Keratinocyte (primary cell): ENCODE results near the gene PLS1. TPM values are rescaled to one million over a fixed set of nuclear protein-coding genes. Genes with fewer than 3 reads are reported as not detected.

Experiments
- DNase-seq: peaks from one replicate; pipeline ENCODE4 v3.0.0-alpha.2; 2011; ENCODE audit warnings: low read depth, missing footprints, low spot score
- FAIRE-seq: peaks from 2 replicates; lab custom pipeline; 2011; peaks lifted over from hg19 to GRCh38; lab: Jason Lieb, UNC
- H2AFZ ChIP-seq: 2 replicates; pipeline ENCODE4 v1.6.0; 2012; ENCODE audit warnings: low read length, control low read depth, inconsistent platforms; ENCODE audit not compliant: control insufficient read depth
- H3K27ac ChIP-seq: 2 replicates; pipeline ENCODE4 v1.5.1; 2011; ENCODE audit warnings: low read length; ENCODE audit not compliant: control insufficient read depth, insufficient read depth
- H3K27me3 ChIP-seq: 3 replicates; pipeline ENCODE4 v1.6.0; 2011; ENCODE audit warnings: low read length; ENCODE audit not compliant: control insufficient read depth, insufficient read depth; ENCODE audit errors: extremely low read depth
- H3K36me3 ChIP-seq, 2 experiments: 2 replicates in 1 of 2; 3 replicates in 1 of 2; pipeline ENCODE4 v1.5.1; 2011; ENCODE audit warnings: low read length in 2 of 2, mild to moderate bottlenecking in 1 of 2; ENCODE audit not compliant: control insufficient read depth in 2 of 2, insufficient read depth in 2 of 2; ENCODE audit errors: extremely low read depth in 1 of 2
- H3K4me1 ChIP-seq: 3 replicates; pipeline ENCODE4 v1.5.1; 2011; ENCODE audit warnings: low read length; ENCODE audit not compliant: control insufficient read depth, insufficient read depth; ENCODE audit errors: extremely low read depth
- H3K4me2 ChIP-seq: 3 replicates; pipeline ENCODE4 v1.6.0; 2011; ENCODE audit warnings: low read depth, low read length; ENCODE audit not compliant: control insufficient read depth, insufficient read depth; ENCODE audit errors: extremely low read depth
- H3K4me3 ChIP-seq, 3 experiments: fragments of 200-600 bp in 1 of 3; sonication (generic) in 1 of 3; 2 replicates in 2 of 3; 3 replicates in 1 of 3; pipeline ENCODE4 v1.5.1; 2011 to 2016; ENCODE audit warnings: low read length in 3 of 3, mild to moderate bottlenecking in 3 of 3, control low read depth in 2 of 3, inconsistent platforms in 1 of 3, low read depth in 1 of 3, mixed read lengths in 1 of 3, mixed run types in 1 of 3, moderate library complexity in 1 of 3; ENCODE audit not compliant: control insufficient read depth in 2 of 3, insufficient read depth in 2 of 3; ENCODE audit errors: extremely low read depth in 1 of 3
- H3K79me2 ChIP-seq: 2 replicates; pipeline ENCODE4 v1.6.0; 2012; ENCODE audit warnings: low read length; ENCODE audit not compliant: control insufficient read depth, insufficient read depth
- H3K9ac ChIP-seq: 3 replicates; pipeline ENCODE4 v1.6.0; 2011; ENCODE audit warnings: low read length; ENCODE audit not compliant: control insufficient read depth, insufficient read depth; ENCODE audit errors: extremely low read depth
- H3K9me1 ChIP-seq: 3 replicates; pipeline ENCODE4 v1.6.0; 2011; ENCODE audit warnings: low read length; ENCODE audit not compliant: control insufficient read depth, insufficient read depth; ENCODE audit errors: extremely low read depth
- H3K9me3 ChIP-seq: 2 replicates; pipeline ENCODE4 v1.5.1; 2012; ENCODE audit warnings: low read depth, low read length; ENCODE audit not compliant: control insufficient read depth
- H4K20me1 ChIP-seq: 3 replicates; pipeline ENCODE4 v1.6.0; 2011; ENCODE audit warnings: low read length; ENCODE audit not compliant: control insufficient read depth, insufficient read depth; ENCODE audit errors: extremely low read depth
- CTCF ChIP-seq, 3 experiments: IDR thresholded peaks in 1 of 3; conservative IDR thresholded peaks in 1 of 3; optimal IDR thresholded peaks in 1 of 3; 2 replicates in 2 of 3; 3 replicates in 1 of 3; pipeline versions ENCODE3 to v1.5.1; 2011; ENCODE audit warnings: low read length in 3 of 3, mild to moderate bottlenecking in 3 of 3, moderate library complexity in 2 of 3, control low read depth in 1 of 3, inconsistent platforms in 1 of 3; ENCODE audit not compliant: insufficient read depth in 2 of 3; ENCODE audit errors: extremely low read depth in 1 of 3
- EZH2 ChIP-seq: IDR thresholded peaks from one replicate; pipeline ENCODE4 v1.6.1; 2012; ENCODE audit warnings: inconsistent platforms, mild to moderate bottlenecking, low read length, moderate library complexity
- dilution Hi-C: fragments of 300-500 bp; cut with MboI; formaldehyde crosslinking; loops from one replicate; pipeline ENCODE4 v1.7.0; 2020; ENCODE audit warnings: low sequenced_read_pairs; ENCODE audit not compliant: extremely low pct_ligation_motif_present
- polyA plus RNA-seq, 5 experiments: library from polyadenylated mRNA; depleted of rRNA in 3 of 5; stranded (reverse) in 3 of 5; stranded (forward) in 1 of 5; unstranded in 1 of 5; fragments of >200 nt; gene quantifications; 1 replicate in 1 of 5; 2 replicates in 3 of 5; 3 replicates in 1 of 5; pipeline versions ENCODE4 v1.2.1 to v1.2.3, GENCODE V29; 2011 to 2012; ENCODE audit warnings: missing spikeins in 2 of 5, low read depth in 1 of 5, low replicate concordance in 1 of 5

The PLS1 gene
- polyA plus RNA-seq, 1 donor (not counting 4 experiments of a cell fraction or from before 2014, with no cell fraction given): 13.9 TPM

- H3K27ac ChIP-seq: no peak overlapping the region
- H3K79me2 ChIP-seq: no peaks in the 10 kb centered on the region
- no peaks in the 10 kb centered on the region for H3K36me3 ChIP-seq
- dilution Hi-C loops: no loop called here
- no peak overlapping the region for H2AFZ ChIP-seq
- no peaks in the 10 kb centered on the region for H4K20me1 ChIP-seq
- DNase-seq: no peak
- H3K9me1 ChIP-seq: no peaks in the 10 kb centered on the region
- no peaks in the 10 kb centered on the region for H3K4me1 ChIP-seq
- H3K27me3 ChIP-seq: no peaks in the 10 kb centered on the region
- H3K4me2 ChIP-seq: no peak overlapping the region
- FAIRE-seq: no peak
- TF ChIP-seq CTCF (optimal IDR thresholded peaks at IDR 0.05 in 1 of 3, IDR thresholded peaks at IDR 0.05 in 1 of 3, conservative IDR thresholded peaks at IDR 0.05 in 1 of 3; ENCODE audit: extremely low read depth in 1 of 3, insufficient read depth in 2 of 3, low read length in 3 of 3) (no peak), EZH2 (no peak)
- no peaks in the 10 kb centered on the region for H3K9me3 ChIP-seq
- H3K9ac ChIP-seq: no peak overlapping the region
- no peak overlapping the region for H3K4me3 ChIP-seq
Observed at GRCh38 chr3:142625153-142625440, 28.9 kb downstream of the PLS1 start.

- no peak overlapping the region for H3K27ac ChIP-seq
- no peak for FAIRE-seq
Observed at GRCh38 chr3:142626971-142627370, 30.8 kb downstream of the PLS1 start.

More at GRCh38 chr3:142626971-142627370, 30.8 kb downstream of the PLS1 start:
- no peak overlapping the region for H3K4me2 ChIP-seq
- no peak for TF ChIP-seq CTCF (optimal IDR thresholded peaks at IDR 0.05 in 1 of 3, IDR thresholded peaks at IDR 0.05 in 1 of 3, conservative IDR thresholded peaks at IDR 0.05 in 1 of 3; ENCODE audit: extremely low read depth in 1 of 3, insufficient read depth in 2 of 3, low read length in 3 of 3)
- TF ChIP-seq EZH2: no peak
- H3K27me3 ChIP-seq: no peaks in the 10 kb centered on the region
- H3K4me1 ChIP-seq: no peaks in the 10 kb centered on the region
- H4K20me1 ChIP-seq: no peaks in the 10 kb centered on the region
- no peaks in the 10 kb centered on the region for H3K9me3 ChIP-seq
- H3K9me1 ChIP-seq: no peaks in the 10 kb centered on the region
- H2AFZ ChIP-seq: no peak overlapping the region
- dilution Hi-C loops: no loop called here
- H3K9ac ChIP-seq: no peak overlapping the region
- no peaks in the 10 kb centered on the region for H3K36me3 ChIP-seq
- no peaks in the 10 kb centered on the region for H3K79me2 ChIP-seq
- no peak overlapping the region for H3K4me3 ChIP-seq
- no peak for DNase-seq
